22Rv1 (cell line): ENCODE data around the gene SEC14L1.

Experiments used
- ZFX ChIP-seq: fragments of 450-650 bp; IDR thresholded peaks from 2 replicates; pipeline ENCODE4 v1.6.1; 2017; ENCODE audit warnings: antibody characterized with exemption, borderline replicate concordance
- TF ChIP-seq, protein P1 (sequence below): fragments of 450-650 bp; IDR thresholded peaks from 2 replicates; pipeline ENCODE4 v1.5.1; 2017; ENCODE audit warnings: mild to moderate bottlenecking

DNA sequence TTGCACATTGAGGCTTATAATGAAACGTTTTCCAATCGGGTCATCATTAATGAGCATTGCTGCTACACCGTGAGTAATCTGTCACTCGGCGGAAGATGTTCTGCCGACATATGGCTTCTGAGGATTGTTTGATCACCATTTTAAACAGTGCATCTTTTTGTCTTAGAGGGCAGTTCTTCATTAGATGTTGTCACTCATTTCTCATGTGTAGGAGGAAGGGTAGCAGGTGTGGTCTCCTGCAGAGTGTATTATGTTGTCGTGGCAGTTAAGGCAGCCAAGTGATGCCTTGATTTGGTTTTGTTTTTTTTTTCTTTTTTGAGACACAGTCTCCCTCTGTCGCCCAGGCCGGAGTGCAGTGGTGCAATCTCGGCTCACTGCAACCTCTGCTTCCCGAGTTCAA lies 50.5 kb downstream of the SEC14L1 start:
- TF ChIP-seq, protein P1, sequence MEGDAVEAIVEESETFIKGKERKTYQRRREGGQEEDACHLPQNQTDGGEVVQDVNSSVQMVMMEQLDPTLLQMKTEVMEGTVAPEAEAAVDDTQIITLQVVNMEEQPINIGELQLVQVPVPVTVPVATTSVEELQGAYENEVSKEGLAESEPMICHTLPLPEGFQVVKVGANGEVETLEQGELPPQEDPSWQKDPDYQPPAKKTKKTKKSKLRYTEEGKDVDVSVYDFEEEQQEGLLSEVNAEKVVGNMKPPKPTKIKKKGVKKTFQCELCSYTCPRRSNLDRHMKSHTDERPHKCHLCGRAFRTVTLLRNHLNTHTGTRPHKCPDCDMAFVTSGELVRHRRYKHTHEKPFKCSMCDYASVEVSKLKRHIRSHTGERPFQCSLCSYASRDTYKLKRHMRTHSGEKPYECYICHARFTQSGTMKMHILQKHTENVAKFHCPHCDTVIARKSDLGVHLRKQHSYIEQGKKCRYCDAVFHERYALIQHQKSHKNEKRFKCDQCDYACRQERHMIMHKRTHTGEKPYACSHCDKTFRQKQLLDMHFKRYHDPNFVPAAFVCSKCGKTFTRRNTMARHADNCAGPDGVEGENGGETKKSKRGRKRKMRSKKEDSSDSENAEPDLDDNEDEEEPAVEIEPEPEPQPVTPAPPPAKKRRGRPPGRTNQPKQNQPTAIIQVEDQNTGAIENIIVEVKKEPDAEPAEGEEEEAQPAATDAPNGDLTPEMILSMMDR, result no peak
- no peak for TF ChIP-seq ZFX
